ENCODE results near the gene KCNG2. TPM values are rescaled to one million over a fixed set of nuclear protein-coding genes. Genes with fewer than 3 reads are reported as not detected.

The KCNG2 gene
- total and polyA plus RNA-seq, 2 of the 4 experiments (the other 2 are of a cell fraction): not detected

DNA sequence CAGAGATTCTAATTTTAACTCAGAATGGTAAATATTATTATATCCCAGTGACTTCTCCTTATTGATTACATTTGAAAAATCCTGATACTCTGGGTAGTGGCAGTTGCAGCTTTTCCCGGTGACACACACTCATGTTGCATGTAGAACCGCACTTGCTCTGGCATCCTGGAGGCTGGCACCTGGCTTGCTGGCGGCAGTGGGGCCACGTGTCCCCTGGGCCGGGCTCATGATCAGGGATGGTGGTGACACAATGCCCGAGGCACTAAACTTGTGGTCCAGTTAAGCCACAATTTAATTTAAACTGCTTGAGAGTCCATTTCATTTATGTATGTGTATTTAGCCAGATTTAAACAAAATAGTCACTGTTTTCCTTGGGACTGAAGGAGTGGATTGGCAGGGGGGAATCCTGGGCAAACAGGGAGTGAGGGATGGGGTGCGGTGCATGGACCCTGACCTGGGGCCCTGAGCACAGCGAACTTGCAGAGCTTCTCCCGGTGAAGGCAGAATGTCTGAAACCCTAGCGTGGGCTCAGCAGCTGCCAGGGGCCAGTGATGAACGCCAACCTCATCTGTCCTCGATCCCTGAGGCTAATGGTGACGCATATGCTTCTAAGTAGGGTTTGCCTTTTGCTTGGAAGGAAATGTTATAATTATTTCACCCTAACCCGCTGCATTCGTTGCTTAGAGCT is 50.0 kb downstream of the KCNG2 start:
- DNase-seq (no peak), ATAC-seq (ENCODE audit: low read depth) (no peak)
- Histone ChIP-seq H4K8ac (ENCODE audit: low read depth in 2 of 2, low read length in 2 of 2) (no peak overlapping the region), H4K5ac (ENCODE audit: low read depth, low read length) (no peak overlapping the region), H3K4me3 (ENCODE audit: insufficient read depth, low read depth, low read length) (no peak overlapping the region), H3K4me2 (ENCODE audit: low read depth, low read length) (no peak overlapping the region), H3K9ac (ENCODE audit: low read depth, low read length) (no peak overlapping the region), H3K36me3 (ENCODE audit: control insufficient read depth, insufficient read depth, low read length) (no peaks in the 10 kb centered on the region), H3K27me3 (ENCODE audit: control insufficient read depth, insufficient read depth, low read length) (no peaks in the 10 kb centered on the region), H3K9me3 (ENCODE audit: control insufficient read depth, insufficient read depth, low read length) (peaks cover 2% of the 10 kb centered on the region; the same call in 1 of the 2 replicates), H4K20me1 (ENCODE audit: insufficient read depth, low read length) (no peaks in the 10 kb centered on the region), H3K4ac (ENCODE audit: low read depth, low read length) (peak overlapping the region; percentile 15; the same call in 1 of the 2 replicates), H2BK20ac (ENCODE audit: low read depth, low read length) (peak overlapping the region; percentile 39), H2BK5ac (ENCODE audit: low read depth, low read length, poor library complexity, severe bottlenecking) (peak overlapping the region; percentile 15), H3K4me1 (ENCODE audit: control insufficient read depth, insufficient read depth, low read length) (peaks cover 10% of the 10 kb centered on the region), H3K23ac (ENCODE audit: low read depth, low read length) (no peak overlapping the region), H3K9me1 (ENCODE audit: insufficient read depth, low read length) (peaks cover 12% of the 10 kb centered on the region), H2AK9ac (replicated peaks; ENCODE audit: low read depth, low read length, poor library complexity) (peak overlapping the region; percentile 68), H4K91ac (ENCODE audit: insufficient read depth, low read depth, low read length) (0 out of 2 replicates have a peak overlapping the region, but pooled peaks have one; percentile 15), H2AFZ (replicated peaks; ENCODE audit: low read length, poor library complexity) (no peak overlapping the region), H3K18ac (ENCODE audit: low read depth, low read length) (no peak overlapping the region), H3K27ac (ENCODE audit: insufficient read depth, low read length) (no peak overlapping the region), H2AK5ac (ENCODE audit: low read depth, low read length) (0 out of 2 replicates have a peak overlapping the region, but pooled peaks have one; percentile 30), H3K79me1 (ENCODE audit: low read depth in 1 of 2, low read length in 2 of 2) (no peaks in the 10 kb centered on the region), H3K56ac (ENCODE audit: extremely low read depth, insufficient read depth, low read length) (no peak overlapping the region), H2BK120ac (ENCODE audit: low read depth, low read length) (peak overlapping the region; percentile 72; the same call in 1 of the 2 replicates), H3K14ac (replicated peaks; ENCODE audit: low read depth, low read length) (no peak overlapping the region), H2BK15ac (ENCODE audit: low read depth, low read length) (no peak overlapping the region)
- TF ChIP-seq, protein P1, sequence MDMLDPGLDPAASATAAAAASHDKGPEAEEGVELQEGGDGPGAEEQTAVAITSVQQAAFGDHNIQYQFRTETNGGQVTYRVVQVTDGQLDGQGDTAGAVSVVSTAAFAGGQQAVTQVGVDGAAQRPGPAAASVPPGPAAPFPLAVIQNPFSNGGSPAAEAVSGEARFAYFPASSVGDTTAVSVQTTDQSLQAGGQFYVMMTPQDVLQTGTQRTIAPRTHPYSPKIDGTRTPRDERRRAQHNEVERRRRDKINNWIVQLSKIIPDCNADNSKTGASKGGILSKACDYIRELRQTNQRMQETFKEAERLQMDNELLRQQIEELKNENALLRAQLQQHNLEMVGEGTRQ (IDR thresholded peaks at IDR 0.05; ENCODE audit: low read depth, low read length): peak; percentile 52; the same call in 1 of the 2 replicates
- TF ChIP-seq, protein P2, sequence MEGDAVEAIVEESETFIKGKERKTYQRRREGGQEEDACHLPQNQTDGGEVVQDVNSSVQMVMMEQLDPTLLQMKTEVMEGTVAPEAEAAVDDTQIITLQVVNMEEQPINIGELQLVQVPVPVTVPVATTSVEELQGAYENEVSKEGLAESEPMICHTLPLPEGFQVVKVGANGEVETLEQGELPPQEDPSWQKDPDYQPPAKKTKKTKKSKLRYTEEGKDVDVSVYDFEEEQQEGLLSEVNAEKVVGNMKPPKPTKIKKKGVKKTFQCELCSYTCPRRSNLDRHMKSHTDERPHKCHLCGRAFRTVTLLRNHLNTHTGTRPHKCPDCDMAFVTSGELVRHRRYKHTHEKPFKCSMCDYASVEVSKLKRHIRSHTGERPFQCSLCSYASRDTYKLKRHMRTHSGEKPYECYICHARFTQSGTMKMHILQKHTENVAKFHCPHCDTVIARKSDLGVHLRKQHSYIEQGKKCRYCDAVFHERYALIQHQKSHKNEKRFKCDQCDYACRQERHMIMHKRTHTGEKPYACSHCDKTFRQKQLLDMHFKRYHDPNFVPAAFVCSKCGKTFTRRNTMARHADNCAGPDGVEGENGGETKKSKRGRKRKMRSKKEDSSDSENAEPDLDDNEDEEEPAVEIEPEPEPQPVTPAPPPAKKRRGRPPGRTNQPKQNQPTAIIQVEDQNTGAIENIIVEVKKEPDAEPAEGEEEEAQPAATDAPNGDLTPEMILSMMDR (conservative IDR thresholded peaks at IDR 0.05; ENCODE audit: low read depth, low read length): no peak
- CTCF ChIA-PET: no interaction called here
- no TSS peak for BruUV-seq (replicated peaks)
- dilution Hi-C loops (cut with HindIII; ENCODE audit: low sequenced_read_pairs, unreplicated experiment): no loop called here
- WGBS, 2 experiments (ENCODE audit: extremely low coverage in 2 of 2, insufficient read length in 1 of 2): 100% methylated on average over 1 of the region's 15 CpGs; no CpG with 5 or more reads in 1 of the 2 experiments
- intact Hi-C loops (cut with micrococcal nuclease): loop anchor here (10.0 kb wide), 1 partner anchor 117 kb away; the partner anchor contains the start of gene HSBP1L1
- in situ Hi-C loops (cut with MboI; ENCODE audit: low sequenced_read_pairs): no loop called here
- POLR2A ChIA-PET (ENCODE audit: unreplicated experiment): no interaction called here

Data from IMR-90 (cell line).